GM23338 (cell line): Measurements from ENCODE around the gene AAR2. TPM values are rescaled to one million over a fixed set of nuclear protein-coding genes. Genes with fewer than 3 reads are reported as not detected.

Experiments
- ATAC-seq: fragments of 200-7000 bp; cut with Tn5 transposase; 3 replicates; pipeline ENCODE4 v1.9.1; 2020
- DNase-seq: peaks from one replicate; pipeline ENCODE4 v3.0.0-alpha.2; 2015; ENCODE audit warnings: low spot score
- H2AFZ ChIP-seq: fragments of 200-600 bp; sonication (generic); 2 replicates; pipeline ENCODE4 v1.8.0; 2016; ENCODE audit warnings: antibody characterized with exemption, mild to moderate bottlenecking, moderate library complexity
- H3F3A ChIP-seq: fragments of 200-600 bp; sonication (generic); replicated peaks from 2 replicates; pipeline ENCODE4 v1.8.0; 2017; ENCODE audit warnings: antibody characterized with exemption, mixed run types, low read depth
- H3K27ac ChIP-seq: fragments of 200-600 bp; sonication (generic); 2 replicates; pipeline ENCODE4 v1.6.1; 2016; ENCODE audit warnings: low read depth
- H3K27me3 ChIP-seq: fragments of 200-600 bp; sonication (generic); 2 replicates; pipeline ENCODE4 v1.8.0; 2016; ENCODE audit warnings: mild to moderate bottlenecking, mixed run types, moderate library complexity; ENCODE audit not compliant: insufficient read depth
- H3K36me3 ChIP-seq: fragments of 200-600 bp; sonication (generic); 2 replicates; pipeline ENCODE4 v1.8.0; 2016; ENCODE audit warnings: mild to moderate bottlenecking; ENCODE audit not compliant: insufficient read depth
- H3K4me1 ChIP-seq: fragments of 200-600 bp; sonication (generic); 2 replicates; pipeline ENCODE4 v1.8.0; 2016; ENCODE audit warnings: mild to moderate bottlenecking, moderate library complexity; ENCODE audit not compliant: insufficient read depth
- H3K4me2 ChIP-seq: fragments of 200-600 bp; sonication (generic); 2 replicates; pipeline ENCODE4 v1.7.1; 2017; ENCODE audit warnings: mixed run types
- H3K4me3 ChIP-seq: fragments of 200-600 bp; sonication (generic); 2 replicates; pipeline ENCODE4 v1.6.1; 2016; ENCODE audit warnings: mixed run types
- H3K79me2 ChIP-seq: fragments of 200-600 bp; sonication (generic); replicated peaks from 2 replicates; pipeline ENCODE4 v1.8.0; 2017; ENCODE audit warnings: mild to moderate bottlenecking; ENCODE audit not compliant: insufficient read depth
- H3K9me2 ChIP-seq: fragments of 200-600 bp; sonication (generic); 2 replicates; pipeline ENCODE4 v1.8.0; 2017; ENCODE audit not compliant: insufficient read depth
- H4K20me1 ChIP-seq: fragments of 200-600 bp; sonication (generic); replicated peaks from 2 replicates; pipeline ENCODE4 v1.8.0; 2017; ENCODE audit warnings: mild to moderate bottlenecking; ENCODE audit not compliant: insufficient read depth
- H3K27ac Mint-ChIP-seq: 2 replicates; pipeline ENCODE4 v1.8.0; 2020; ENCODE audit warnings: inconsistent platforms, mild to moderate bottlenecking, moderate library complexity, mixed read lengths
- H3K27me3 Mint-ChIP-seq: 3 replicates; pipeline ENCODE4 v1.8.0; 2022; ENCODE audit warnings: low read depth, mild to moderate bottlenecking, moderate library complexity, mixed read lengths, inconsistent platforms; ENCODE audit not compliant: insufficient read depth, poor library complexity
- H3K36me3 Mint-ChIP-seq: 3 replicates; pipeline ENCODE4 v1.8.0; 2021; ENCODE audit warnings: low read depth, mild to moderate bottlenecking, inconsistent platforms, moderate library complexity, mixed read lengths
- H3K4me1 Mint-ChIP-seq: 3 replicates; pipeline ENCODE4 v1.8.0; 2020; ENCODE audit warnings: mild to moderate bottlenecking, inconsistent platforms, mixed read lengths
- H3K4me3 Mint-ChIP-seq: 3 replicates; pipeline ENCODE4 v1.8.0; 2021; ENCODE audit warnings: moderate library complexity, mild to moderate bottlenecking, inconsistent platforms, mixed read lengths
- H3K9me3 Mint-ChIP-seq: 3 replicates; pipeline ENCODE4 v1.8.0; 2020; ENCODE audit warnings: moderate library complexity, mild to moderate bottlenecking, inconsistent platforms, mixed read lengths
- CREB1 ChIP-seq: fragments of 250-450 bp; sonication (Bioruptor Pico); IDR thresholded peaks from 2 replicates; pipeline ENCODE4 v1.5.0; 2020; ENCODE audit warnings: low read depth, mild to moderate bottlenecking, moderate library complexity
- CTCF ChIP-seq, 2 experiments: fragments of 200-600 bp in 1 of 2; sonication (generic) in 1 of 2; conservative IDR thresholded peaks; 2 replicates each; pipeline versions ENCODE4 v1.5.1 to v1.6.1; 2016 to 2017; ENCODE audit warnings: antibody characterized with exemption in 2 of 2, low read depth in 2 of 2, mild to moderate bottlenecking in 2 of 2, moderate library complexity in 1 of 2
- ETS1 ChIP-seq: IDR thresholded peaks from 2 replicates; pipeline ENCODE4 v1.6.1; 2016; ENCODE audit warnings: antibody characterized with exemption
- EZH2 ChIP-seq: fragments of 200-600 bp; sonication (generic); IDR thresholded peaks from one replicate; pipeline ENCODE4 v1.8.0; 2017; ENCODE audit warnings: antibody characterized with exemption, mild to moderate bottlenecking, low read depth; ENCODE audit not compliant: unreplicated experiment
- EZH2phosphoT487 ChIP-seq: fragments of 200-600 bp; sonication (generic); IDR thresholded peaks from one replicate; pipeline ENCODE4 v1.8.1; 2018; ENCODE audit warnings: antibody characterized with exemption; ENCODE audit not compliant: unreplicated experiment
- JUNB ChIP-seq: IDR thresholded peaks from one replicate; pipeline ENCODE4 v1.6.1; 2016; ENCODE audit warnings: antibody characterized with exemption; ENCODE audit not compliant: unreplicated experiment
- NANOG ChIP-seq: IDR thresholded peaks from 2 replicates; pipeline ENCODE4 v1.6.1; 2016; ENCODE audit warnings: antibody characterized with exemption, borderline replicate concordance
- POLR2AphosphoS5 ChIP-seq: IDR thresholded peaks from 2 replicates; pipeline ENCODE4 v1.6.1; 2016; ENCODE audit warnings: antibody characterized with exemption, low read depth
- REST ChIP-seq: IDR thresholded peaks from one replicate; pipeline ENCODE4 v1.6.1; 2018; ENCODE audit warnings: antibody characterized with exemption; ENCODE audit not compliant: unreplicated experiment
- STAT1 ChIP-seq: IDR thresholded peaks from one replicate; pipeline ENCODE4 v1.6.1; 2016; ENCODE audit warnings: antibody characterized with exemption; ENCODE audit not compliant: unreplicated experiment
- ZNF114 ChIP-seq: fragments of 250-450 bp; sonication (Bioruptor Pico); IDR thresholded peaks from 2 replicates; pipeline ENCODE4 v1.5.0; 2020; ENCODE audit warnings: mild to moderate bottlenecking, moderate library complexity
- ZNF331 ChIP-seq: fragments of 250-450 bp; sonication (Bioruptor Pico); IDR thresholded peaks from 2 replicates; pipeline ENCODE4 v1.5.0; 2020; ENCODE audit warnings: low read depth, mild to moderate bottlenecking, moderate library complexity
- ZNF462 ChIP-seq: fragments of 250-450 bp; sonication (Bioruptor Pico); IDR thresholded peaks from 2 replicates; pipeline ENCODE4 v1.5.0; 2020; ENCODE audit warnings: mild to moderate bottlenecking, moderate library complexity
- polyA plus RNA-seq: library from polyadenylated mRNA; unstranded; fragments of >200 nt; fragmentation: Nextera tagmentation; extraction: Ambion mirVana; gene quantifications from 2 replicates; pipeline ENCODE4 v1.2.1, GENCODE V29; 2016
- total RNA-seq: library from RNA; depleted of rRNA; stranded (reverse); fragments of >200 nt; shearing (Covaris generic); gene quantifications from 2 replicates; pipeline ENCODE4 v1.2.3, GENCODE V29; 2014

The AAR2 gene
- total and polyA plus RNA-seq, 2 experiments from 2014 or later = 15.8 to 32.6 TPM

- no peak for DNase-seq
- H3K36me3 ChIP-seq = no peaks in the 10 kb centered on the region
- H3K9me2 ChIP-seq = no peaks in the 10 kb centered on the region
- H3K79me2 ChIP-seq = no peaks in the 10 kb centered on the region
- Mint-ChIP-seq H3K9me3 (no peaks in the 10 kb centered on the region), H3K36me3 (peaks cover 4% of the 10 kb centered on the region; the same call in 1 of the 3 replicates), H3K27me3 (no peaks in the 10 kb centered on the region), H3K27ac (no peak overlapping the region), H3K4me1 (peaks cover 8% of the 10 kb centered on the region), H3K4me3 (no peak overlapping the region)
- no peaks in the 10 kb centered on the region for H3K4me1 ChIP-seq
- H3F3A ChIP-seq = no peaks in the 10 kb centered on the region
- H2AFZ ChIP-seq = no peak overlapping the region
- no peak overlapping the region for H3K4me3 ChIP-seq
- H3K27me3 ChIP-seq = no peaks in the 10 kb centered on the region
- H3K4me2 ChIP-seq = no peak overlapping the region
- H4K20me1 ChIP-seq = no peaks in the 10 kb centered on the region; the same call in 1 of the 2 replicates
- no peak for TF ChIP-seq EZH2
- TF ChIP-seq CREB1 (CRISPR knock-in tag) = no peak
- TF ChIP-seq JUNB = no peak
- no peak for TF ChIP-seq ZNF462 (CRISPR knock-in tag)
- no peak for TF ChIP-seq POLR2AphosphoS5
- TF ChIP-seq ETS1 = no peak
- no peak for TF ChIP-seq ZNF331 (CRISPR knock-in tag)
- no peak for TF ChIP-seq CTCF (conservative IDR thresholded peaks at IDR 0.05; ENCODE audit: low read depth in 2 of 2)
- no peak for TF ChIP-seq ZNF114 (CRISPR knock-in tag)
- no peak for TF ChIP-seq NANOG
- no peak for TF ChIP-seq EZH2phosphoT487
- no peak for TF ChIP-seq REST
- no peak for TF ChIP-seq STAT1
- no peak overlapping the region for H3K27ac ChIP-seq
- no peak for ATAC-seq
These were observed 22.9 kb upstream of the AAR2 start for GRCh38 chr20:36213362-36213761.
